Measurements from ENCODE around the gene ZNF436. TPM values are rescaled to one million over a fixed set of nuclear protein-coding genes. Genes with fewer than 3 reads are reported as not detected.
"Not testable (repeated sequence)": the region's sequence is repeated elsewhere in the genome, so short reads cannot be mapped to it uniquely, and the experiment has no call there.

The ZNF436 gene
- total RNA-seq, 2 experiments from 2014 or later = 3.7 to 4.0 TPM

- H3K36me3 Mint-ChIP-seq (ENCODE audit: low read depth) = peaks cover 21% of the 10 kb centered on the region
- no peak overlapping the region for H3K27ac Mint-ChIP-seq
These were observed 7.5 kb upstream of the ZNF436 start for GRCh38 chr1:23376890-23377811.

GRCh38 chr1:23374079-23374735 is 4.6 kb upstream of the ZNF436 start:
- H3K4me3 Mint-ChIP-seq; H3K9me3 Mint-ChIP-seq; intact Hi-C loops (cut with DNase I, micrococcal nuclease); H3K27ac Mint-ChIP-seq; ATAC-seq (ENCODE audit: poor library complexity); H3K36me3 Mint-ChIP-seq (ENCODE audit: low read depth); H3K27me3 Mint-ChIP-seq; H3K4me3 ChIP-seq (ENCODE audit: low read length); H3K27me3 ChIP-seq (ENCODE audit: control insufficient read depth in 1 of 2, insufficient read depth in 2 of 2, low read length in 2 of 2); H3K9me3 ChIP-seq (ENCODE audit: control insufficient read depth in 1 of 2, insufficient read depth in 1 of 2, low read length in 2 of 2); POLR2A ChIA-PET; H3K27ac ChIP-seq (ENCODE audit: low read depth in 1 of 2, low read length in 2 of 2); H3K36me3 ChIP-seq (ENCODE audit: insufficient read depth, low read length); DNase-seq: not testable (repeated sequence)
- H3K4me1 ChIP-seq (ENCODE audit: insufficient read depth, low read length) = peaks cover 17% of the 10 kb centered on the region
- CTCF ChIA-PET = interaction anchor here (0.6 kb wide), 1 partner anchor 51 kb away, joined by 3 read pairs; no protein-coding TSS in a partner anchor
- H3K4me1 Mint-ChIP-seq (ENCODE audit: low read depth) = peaks cover 15% of the 10 kb centered on the region

More at GRCh38 chr1:23376890-23377811, 7.5 kb upstream of the ZNF436 start:
- Histone ChIP-seq H3K4me1 (ENCODE audit: insufficient read depth, low read length) (no peaks in the 10 kb centered on the region), H3K9me3 (ENCODE audit: control insufficient read depth in 1 of 2, insufficient read depth in 1 of 2, low read length in 2 of 2) (no peaks in the 10 kb centered on the region), H3K4me3 (ENCODE audit: low read length) (no peak overlapping the region), H3K27me3 (ENCODE audit: control insufficient read depth in 1 of 2, insufficient read depth in 2 of 2, low read length in 2 of 2) (no peaks in the 10 kb centered on the region), H3K27ac (ENCODE audit: low read depth in 1 of 2, low read length in 2 of 2) (no peak overlapping the region), H3K36me3 (ENCODE audit: insufficient read depth, low read length) (no peaks in the 10 kb centered on the region)
- TF ChIP-seq CTCF (IDR thresholded peaks at IDR 0.05) = no peak
- Mint-ChIP-seq H3K4me3 (no peak overlapping the region), H3K4me1 (ENCODE audit: low read depth) (no peaks in the 10 kb centered on the region), H3K9me3 (no peaks in the 10 kb centered on the region), H3K27me3 (no peaks in the 10 kb centered on the region)
- DNase-seq (no peak), ATAC-seq (ENCODE audit: poor library complexity) (no peak)
- CTCF ChIA-PET = no interaction called here
- intact Hi-C loops (cut with DNase I, micrococcal nuclease) = no loop called here
- POLR2A ChIA-PET = no interaction called here

- no peak for DNase-seq
- Histone ChIP-seq H3K4me1 (ENCODE audit: insufficient read depth, low read length) (peaks cover 27% of the 10 kb centered on the region), H3K9me3 (ENCODE audit: control insufficient read depth in 1 of 2, insufficient read depth in 1 of 2, low read length in 2 of 2) (no peaks in the 10 kb centered on the region), H3K27ac (ENCODE audit: low read depth in 1 of 2, low read length in 2 of 2) (no peak overlapping the region), H3K36me3 (ENCODE audit: insufficient read depth, low read length) (no peaks in the 10 kb centered on the region), H3K27me3 (ENCODE audit: control insufficient read depth in 1 of 2, insufficient read depth in 2 of 2, low read length in 2 of 2) (no peaks in the 10 kb centered on the region), H3K4me3 (ENCODE audit: low read length) (no peak overlapping the region)
- no peak for TF ChIP-seq CTCF (IDR thresholded peaks at IDR 0.05)
- H3K27me3 Mint-ChIP-seq = no peaks in the 10 kb centered on the region
- H3K36me3 Mint-ChIP-seq (ENCODE audit: low read depth) = peaks cover 16% of the 10 kb centered on the region
- ATAC-seq (ENCODE audit: poor library complexity) = no peak
- POLR2A ChIA-PET = no interaction called here
- H3K4me1 Mint-ChIP-seq (ENCODE audit: low read depth) = peaks cover 27% of the 10 kb centered on the region
- CTCF ChIA-PET = no interaction called here
- H3K27ac Mint-ChIP-seq = no peak overlapping the region
- H3K4me3 Mint-ChIP-seq = peak overlapping the region; percentile 15
- intact Hi-C loops (cut with DNase I, micrococcal nuclease) = no loop called here
- H3K9me3 Mint-ChIP-seq = no peaks in the 10 kb centered on the region
These were observed 2.6 kb upstream of the ZNF436 start for GRCh38 chr1:23371987-23372880.

Data from CD4-positive, alpha-beta T cell (primary cell).